CD4-positive, alpha-beta T cell treated with Interleukin-15 for 4 hours (primary cell): Measurements from ENCODE around the gene MACF1.
"Not testable (repeated sequence)": the region's sequence is repeated elsewhere in the genome, so short reads cannot be mapped to it uniquely, and the experiment has no call there.

Experiments
- DNase-seq: peaks from one replicate; pipeline ENCODE4 v3.0.0-alpha.2; 2020; ENCODE audit warnings: low spot score

Gene MACF1

DNA sequence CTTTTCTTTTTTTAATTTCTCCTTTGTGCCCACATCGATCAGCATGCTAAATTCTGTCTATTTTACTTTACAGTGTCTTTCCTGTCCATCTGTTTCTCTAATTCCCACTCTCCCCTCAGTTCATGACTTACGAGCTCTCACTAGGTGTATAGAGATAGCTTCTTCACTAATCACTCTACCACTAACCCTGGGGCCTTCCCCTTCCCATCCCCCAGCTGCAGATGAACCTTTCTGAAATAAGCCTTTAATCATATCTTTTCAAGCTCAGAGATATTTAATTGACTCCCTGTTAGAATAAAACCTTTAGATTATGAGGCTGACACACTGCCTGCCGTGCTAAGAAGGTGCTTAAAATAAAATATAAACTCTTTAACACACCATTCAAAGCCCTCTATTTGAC, 220.7 kb downstream of the MACF1 start:
- no peak for DNase-seq

- DNase-seq, result no peak
These were observed 221.1 kb downstream of the MACF1 start for GRCh38 chr1:39425634-39426033.

DNA sequence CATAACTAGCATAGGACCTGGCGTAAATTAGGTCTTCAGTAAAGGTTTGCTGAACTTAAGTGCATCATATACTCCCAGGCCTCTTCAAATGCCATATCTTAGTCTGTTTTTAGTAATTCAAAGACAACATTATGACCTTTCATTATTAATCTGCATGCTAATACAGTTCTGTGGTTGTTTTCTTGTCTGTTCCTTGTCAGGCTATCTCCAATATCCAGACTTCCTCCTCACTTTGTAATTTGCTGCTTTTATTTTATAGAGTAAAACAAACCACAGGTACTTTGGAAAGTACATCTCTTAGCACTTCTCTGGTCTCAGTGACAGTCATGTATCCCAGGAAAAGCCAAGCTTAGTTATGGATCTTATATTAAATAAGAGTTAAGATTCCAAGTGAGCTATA, 221.9 kb downstream of the MACF1 start:
- DNase-seq, result no peak

- no peak for DNase-seq
These were observed 222.9 kb downstream of the MACF1 start for GRCh38 chr1:39427374-39427773.

GRCh38 chr1:39427912-39428311, 223.4 kb downstream of the MACF1 start:
- no peak for DNase-seq

GRCh38 chr1:39431927-39432326, 227.4 kb downstream of the MACF1 start:
- no peak for DNase-seq

DNA sequence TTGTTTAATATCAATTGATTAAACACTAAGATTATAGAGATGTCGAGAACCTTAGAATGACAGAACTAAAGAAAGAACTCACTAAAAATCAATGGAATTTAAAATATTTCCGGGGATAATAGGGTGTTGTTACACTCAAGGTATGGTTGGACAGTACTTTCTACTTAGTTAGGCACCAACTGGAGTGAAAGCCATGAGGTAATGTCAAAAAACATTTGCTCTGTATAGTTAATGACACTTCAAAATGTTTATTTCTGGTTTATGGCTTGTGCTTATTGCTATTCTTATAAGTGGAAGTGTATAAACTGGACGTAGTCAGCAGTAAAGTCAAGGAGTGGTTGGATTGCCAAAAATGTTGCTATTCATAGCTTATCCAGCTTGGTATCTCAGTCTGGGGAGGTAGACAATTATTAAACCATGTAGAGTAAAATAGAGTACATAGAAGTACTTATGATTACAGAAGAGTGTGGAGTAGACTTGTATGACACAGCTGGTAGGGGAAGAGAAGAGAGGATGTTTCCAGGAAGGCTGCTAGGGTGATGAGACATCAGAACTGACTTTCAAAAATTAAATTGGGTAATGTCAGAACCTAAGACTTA, 230.4 kb downstream of the MACF1 start:
- no peak for DNase-seq

GRCh38 chr1:39435597-39435996, 231.1 kb downstream of the MACF1 start:
- DNase-seq, result no peak

GRCh38 chr1:39436842-39437241, 232.3 kb downstream of the MACF1 start:
- no peak for DNase-seq

DNA sequence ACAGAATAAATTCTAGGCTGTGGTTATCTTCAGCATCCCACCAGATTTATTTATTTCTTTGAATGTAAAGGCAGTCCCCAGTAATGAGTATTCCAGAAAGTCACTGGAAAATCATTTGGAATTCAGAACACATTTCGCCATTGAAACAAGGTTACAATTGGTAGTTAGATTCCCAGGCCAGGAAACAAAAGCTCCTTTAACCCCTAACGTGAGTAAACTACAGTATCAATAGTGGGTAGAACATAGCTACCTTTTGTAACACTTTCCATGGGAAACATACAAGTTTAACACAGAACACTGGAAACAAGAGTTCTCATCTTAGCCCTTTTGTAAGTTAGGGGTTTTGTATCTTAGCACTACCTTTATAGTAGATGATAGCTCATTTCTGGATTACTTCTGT, 233.5 kb downstream of the MACF1 start:
- DNase-seq, result no peak

DNA sequence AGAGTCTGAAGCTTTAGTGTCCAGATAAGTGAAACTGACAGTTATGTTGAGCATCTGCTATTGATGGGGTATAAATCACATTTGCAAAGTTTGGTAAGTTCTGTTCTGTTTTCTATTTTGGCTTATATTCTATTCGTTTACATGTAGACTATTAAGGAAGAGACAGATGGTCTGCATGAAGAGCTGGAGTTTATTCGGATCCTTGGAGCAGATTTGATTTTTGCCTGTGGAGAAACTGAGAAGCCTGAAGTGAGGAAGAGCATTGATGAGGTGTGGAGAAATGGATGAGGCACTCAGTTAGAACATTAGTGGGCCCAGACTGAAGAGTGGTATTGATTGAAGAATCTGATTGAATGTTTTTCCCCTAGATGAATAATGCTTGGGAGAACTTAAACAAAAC, 236.4 kb downstream of the MACF1 start:
- no peak for DNase-seq

DNA sequence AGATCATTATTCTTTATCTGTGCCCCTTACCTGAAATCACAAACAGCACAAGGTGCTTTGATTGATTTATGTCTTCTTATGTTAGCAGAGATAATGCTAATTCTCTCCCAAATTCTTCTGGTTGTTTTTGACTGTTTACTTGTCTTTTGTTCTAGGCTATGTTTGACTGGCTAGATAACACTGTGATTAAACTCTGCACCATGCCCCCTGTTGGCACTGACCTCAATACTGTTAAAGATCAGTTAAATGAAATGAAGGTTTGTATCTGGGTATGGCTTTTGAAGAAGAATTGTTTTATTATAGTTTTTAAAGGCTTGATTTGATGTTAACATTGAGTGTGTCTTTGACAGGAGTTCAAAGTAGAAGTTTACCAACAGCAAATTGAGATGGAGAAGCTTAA, 237.3 kb downstream of the MACF1 start:
- no peak for DNase-seq

DNA sequence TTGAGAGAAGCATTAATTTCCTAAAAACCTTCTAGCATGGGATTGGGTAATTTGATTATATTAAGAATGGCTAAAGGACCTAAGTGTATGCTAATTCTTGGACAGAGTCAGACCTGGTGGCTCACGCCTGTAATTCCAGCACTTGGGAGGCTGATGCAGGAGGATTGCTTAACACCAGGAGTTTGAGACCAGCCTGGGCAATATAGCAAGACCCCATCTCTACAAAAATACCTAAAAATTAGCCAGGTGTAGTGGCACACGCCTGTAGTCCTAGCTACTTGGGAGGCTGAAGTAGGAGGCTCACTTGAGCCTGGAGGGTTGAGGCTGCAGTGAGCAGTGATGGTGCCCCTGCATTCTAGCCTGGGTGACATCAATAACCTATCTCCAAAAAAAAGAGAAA, 241.1 kb downstream of the MACF1 start:
- DNase-seq, result no peak

DNA sequence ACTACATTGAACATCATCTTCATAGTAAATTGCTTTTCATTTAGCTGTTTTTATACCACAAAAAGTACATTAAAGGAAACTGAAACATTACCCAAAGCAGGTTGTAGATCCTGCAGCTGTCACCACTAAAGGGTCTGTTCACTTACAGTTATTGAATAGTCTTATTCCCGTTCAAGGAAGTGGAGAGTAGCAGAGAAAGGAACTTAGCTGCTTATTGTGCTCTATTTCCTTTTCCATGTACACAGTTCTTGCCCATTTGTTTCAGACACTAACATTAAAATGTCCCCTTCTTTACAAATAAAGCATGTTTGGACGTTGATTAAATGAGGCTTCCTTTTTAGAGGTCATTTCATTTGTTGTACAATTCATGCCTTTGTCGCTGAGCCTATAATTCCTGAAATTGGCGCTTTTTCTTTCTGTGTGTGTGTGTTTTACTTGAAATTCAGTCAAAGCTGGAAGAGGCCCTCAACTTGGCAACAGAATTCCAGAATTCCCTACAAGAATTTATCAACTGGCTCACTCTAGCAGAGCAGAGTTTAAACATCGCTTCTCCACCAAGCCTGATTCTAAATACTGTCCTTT, 242.6 kb downstream of the MACF1 start:
- DNase-seq, result no peak

DNA sequence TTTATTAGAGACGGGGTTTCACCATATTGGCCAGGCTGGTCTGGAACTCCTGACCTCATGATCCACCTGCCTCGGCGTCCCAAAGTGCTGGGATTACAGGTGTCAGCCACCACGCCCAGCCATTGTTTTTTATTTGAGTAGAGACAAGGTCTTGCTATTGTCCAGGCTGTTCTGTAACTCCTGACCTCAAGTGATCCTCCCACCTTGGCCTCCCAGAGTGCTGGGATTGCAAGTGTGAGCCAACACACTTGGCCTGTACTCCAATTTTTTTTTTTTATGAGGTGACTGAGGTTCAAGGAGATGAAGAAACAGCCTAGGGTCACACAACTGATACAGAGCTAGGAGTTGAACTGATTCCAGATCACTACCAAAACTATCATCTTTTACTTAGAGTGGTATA, 245.5 kb downstream of the MACF1 start:
- not testable (repeated sequence) for DNase-seq

- no peak for DNase-seq
These were observed 246.6 kb downstream of the MACF1 start for GRCh38 chr1:39450956-39451606.

GRCh38 chr1:39452081-39452480, 247.6 kb downstream of the MACF1 start:
- no peak for DNase-seq

GRCh38 chr1:39452540-39452939, 248.0 kb downstream of the MACF1 start:
- no peak for DNase-seq

DNA sequence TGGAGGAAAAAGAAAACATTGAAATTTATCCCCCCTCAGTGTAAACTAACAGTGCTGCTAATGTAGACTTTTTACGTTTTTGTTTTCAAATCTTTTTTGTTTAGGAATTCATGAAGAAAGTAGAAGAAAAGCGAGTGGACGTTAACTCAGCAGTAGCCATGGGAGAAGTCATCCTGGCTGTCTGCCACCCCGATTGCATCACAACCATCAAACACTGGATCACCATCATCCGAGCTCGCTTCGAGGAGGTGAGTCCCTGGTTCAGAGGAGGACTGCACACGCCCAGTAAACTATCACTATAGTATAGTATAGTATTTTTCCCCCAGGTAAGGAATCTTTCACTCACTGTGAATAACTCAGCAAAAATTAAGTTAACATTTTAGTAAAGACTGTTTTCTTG, 249.1 kb downstream of the MACF1 start:
- no peak for DNase-seq

GRCh38 chr1:39458991-39459390, 254.5 kb downstream of the MACF1 start:
- no peak for DNase-seq

GRCh38 chr1:39462074-39462473, 257.6 kb downstream of the MACF1 start:
- DNase-seq, result no peak

DNA sequence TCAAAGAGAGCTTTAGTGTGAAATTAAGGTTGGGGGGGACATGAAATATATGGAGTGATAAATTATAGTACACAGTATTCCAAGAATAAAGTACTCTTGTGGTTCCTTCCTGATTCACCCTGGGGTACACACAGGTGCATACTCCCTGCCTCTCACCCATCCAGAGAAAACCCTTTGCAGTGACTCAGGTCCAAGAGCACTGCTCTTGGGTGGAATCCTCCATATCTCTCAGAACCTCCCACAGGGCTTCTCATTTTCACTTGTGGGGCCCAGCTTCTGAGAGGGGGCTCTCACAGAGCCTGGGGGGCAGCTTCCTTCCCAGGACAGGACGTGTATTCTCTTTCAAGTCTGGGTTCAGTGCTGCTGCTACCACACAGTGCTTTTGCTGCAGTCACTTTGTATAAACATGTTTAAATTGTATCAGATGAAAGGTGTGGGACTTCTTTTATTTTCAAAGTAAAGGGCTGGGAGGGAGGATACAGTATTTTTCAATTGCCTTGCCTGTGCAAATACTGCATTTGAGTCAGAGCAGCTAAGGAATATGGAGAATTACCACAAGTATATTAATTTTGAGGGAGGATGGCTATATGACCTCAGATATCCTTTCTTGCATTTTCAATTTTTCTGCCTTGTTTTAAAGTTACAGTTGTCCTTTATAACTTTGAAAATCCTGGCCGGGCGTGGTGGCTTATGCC, 262.1 kb downstream of the MACF1 start:
- DNase-seq, result no peak

DNA sequence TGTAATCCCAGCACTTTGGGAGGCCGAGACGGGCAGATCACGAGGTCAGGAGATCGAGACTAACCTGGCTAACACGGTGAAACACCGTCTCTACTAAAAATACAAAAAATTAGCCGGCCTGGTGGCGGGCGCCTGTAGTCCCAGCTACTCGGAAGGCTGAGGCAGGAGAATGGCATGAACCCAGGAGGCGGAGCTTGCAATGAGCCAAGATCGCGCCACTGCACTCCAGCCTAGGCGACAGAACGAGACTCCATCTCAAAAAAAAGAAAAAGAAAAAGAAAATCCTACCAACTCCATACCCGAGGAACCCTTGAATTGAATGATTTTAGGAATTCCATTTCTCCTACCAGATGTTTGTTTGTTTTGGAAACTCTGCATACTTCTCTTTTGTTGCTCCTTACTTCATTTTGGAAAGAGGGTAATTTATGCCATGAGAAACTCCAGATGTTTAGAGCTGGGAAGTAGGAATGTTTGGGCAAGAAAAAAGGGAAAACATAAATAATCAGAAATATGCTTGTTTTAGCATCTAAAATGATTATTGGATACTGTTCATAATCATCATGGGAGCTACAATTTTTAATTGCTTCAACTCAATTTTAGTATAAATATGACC, 262.7 kb downstream of the MACF1 start:
- not testable (repeated sequence) for DNase-seq
